Measurements from ENCODE around the gene COBL.

- no peak for TF ChIP-seq CHD2 (IDR thresholded peaks at IDR 0.05; ENCODE audit: borderline replicate concordance, low read depth, low read length)
- TF ChIP-seq POLR2A (IDR thresholded peaks at IDR 0.05; ENCODE audit: low read depth, low read length) = no peak
- no peak for TF ChIP-seq EP300 (IDR thresholded peaks at IDR 0.05; ENCODE audit: borderline replicate concordance in 1 of 2, control insufficient read depth in 1 of 2, low read depth in 2 of 2, low read length in 2 of 2)
- TF ChIP-seq, protein P1, sequence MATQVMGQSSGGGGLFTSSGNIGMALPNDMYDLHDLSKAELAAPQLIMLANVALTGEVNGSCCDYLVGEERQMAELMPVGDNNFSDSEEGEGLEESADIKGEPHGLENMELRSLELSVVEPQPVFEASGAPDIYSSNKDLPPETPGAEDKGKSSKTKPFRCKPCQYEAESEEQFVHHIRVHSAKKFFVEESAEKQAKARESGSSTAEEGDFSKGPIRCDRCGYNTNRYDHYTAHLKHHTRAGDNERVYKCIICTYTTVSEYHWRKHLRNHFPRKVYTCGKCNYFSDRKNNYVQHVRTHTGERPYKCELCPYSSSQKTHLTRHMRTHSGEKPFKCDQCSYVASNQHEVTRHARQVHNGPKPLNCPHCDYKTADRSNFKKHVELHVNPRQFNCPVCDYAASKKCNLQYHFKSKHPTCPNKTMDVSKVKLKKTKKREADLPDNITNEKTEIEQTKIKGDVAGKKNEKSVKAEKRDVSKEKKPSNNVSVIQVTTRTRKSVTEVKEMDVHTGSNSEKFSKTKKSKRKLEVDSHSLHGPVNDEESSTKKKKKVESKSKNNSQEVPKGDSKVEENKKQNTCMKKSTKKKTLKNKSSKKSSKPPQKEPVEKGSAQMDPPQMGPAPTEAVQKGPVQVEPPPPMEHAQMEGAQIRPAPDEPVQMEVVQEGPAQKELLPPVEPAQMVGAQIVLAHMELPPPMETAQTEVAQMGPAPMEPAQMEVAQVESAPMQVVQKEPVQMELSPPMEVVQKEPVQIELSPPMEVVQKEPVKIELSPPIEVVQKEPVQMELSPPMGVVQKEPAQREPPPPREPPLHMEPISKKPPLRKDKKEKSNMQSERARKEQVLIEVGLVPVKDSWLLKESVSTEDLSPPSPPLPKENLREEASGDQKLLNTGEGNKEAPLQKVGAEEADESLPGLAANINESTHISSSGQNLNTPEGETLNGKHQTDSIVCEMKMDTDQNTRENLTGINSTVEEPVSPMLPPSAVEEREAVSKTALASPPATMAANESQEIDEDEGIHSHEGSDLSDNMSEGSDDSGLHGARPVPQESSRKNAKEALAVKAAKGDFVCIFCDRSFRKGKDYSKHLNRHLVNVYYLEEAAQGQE (IDR thresholded peaks at IDR 0.05; ENCODE audit: low read depth, low read length) = no peak
- no peak for TF ChIP-seq RELA (IDR thresholded peaks at IDR 0.05; ENCODE audit: borderline replicate concordance, partially characterized antibody)
- TF ChIP-seq CTCF (IDR thresholded peaks at IDR 0.05 in 2 of 3, conservative IDR thresholded peaks at IDR 0.05 in 1 of 3; ENCODE audit: control insufficient read depth in 2 of 3, extremely low read depth in 1 of 3, insufficient read depth in 1 of 3, low read depth in 3 of 3, low read length in 3 of 3) = no peak
- no peak for TF ChIP-seq SP1 (IDR thresholded peaks at IDR 0.05; ENCODE audit: low read depth, low read length)
- TF ChIP-seq, protein P2, sequence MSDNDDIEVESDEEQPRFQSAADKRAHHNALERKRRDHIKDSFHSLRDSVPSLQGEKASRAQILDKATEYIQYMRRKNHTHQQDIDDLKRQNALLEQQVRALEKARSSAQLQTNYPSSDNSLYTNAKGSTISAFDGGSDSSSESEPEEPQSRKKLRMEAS (IDR thresholded peaks at IDR 0.05; ENCODE audit: low read depth, low read length) = no peak
- TF ChIP-seq ATF3 (IDR thresholded peaks at IDR 0.05; ENCODE audit: borderline replicate concordance, extremely low read depth, low read depth, low read length) = no peak
- TF ChIP-seq POLR2AphosphoS2 (IDR thresholded peaks at IDR 0.05; ENCODE audit: low read depth, low read length) = no peak
- TF ChIP-seq BCLAF1 (IDR thresholded peaks at IDR 0.05) = no peak
These were observed 127.6 kb downstream of the COBL start for GRCh38 chr7:51188987-51189386.

Measured in GM12878 (cell line).